ENCODE measurements around the gene FMNL3.

DNA sequence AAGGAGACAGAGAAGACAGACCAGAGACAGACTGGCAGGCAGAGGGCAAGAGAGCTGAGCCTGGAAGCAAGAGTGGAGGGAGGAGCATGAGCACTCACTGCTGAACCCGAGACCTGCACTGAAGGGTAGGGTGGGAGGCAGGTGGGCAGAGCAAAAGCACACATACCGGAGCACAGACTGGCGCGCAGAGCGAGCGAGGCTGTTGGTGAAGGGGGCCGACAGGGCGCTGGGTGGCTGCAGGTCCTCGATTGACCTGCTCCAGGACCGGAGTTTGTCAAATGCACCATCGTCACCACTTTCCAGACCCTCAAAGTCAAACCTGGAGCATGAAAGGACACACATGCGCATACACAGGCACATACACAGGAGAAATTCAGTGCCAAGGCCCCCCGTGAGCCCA, 48.9 kb downstream of the FMNL3 start:
- TF ChIP-seq YY1 (IDR thresholded peaks at IDR 0.05; ENCODE audit: insufficient read depth, insufficient read length) (no peak), SUZ12 (IDR thresholded peaks at IDR 0.05; ENCODE audit: extremely low read depth, insufficient read depth, insufficient read length) (no peak)

All from NT2/D1 (cell line).